DMS53 treated with DMSO at 0.1 percent for 48 hours (cell line): ENCODE measurements around the gene PAX4.
A peak's percentile ranks its signal among the peaks of the same experiment; 100 is the strongest.
"Not testable (repeated sequence)": the region's sequence is repeated elsewhere in the genome, so short reads cannot be mapped to it uniquely, and the experiment has no call there.

Experiments used
- DNase-seq: peaks from one replicate; lab custom pipeline; 2025; ENCODE audit not compliant: unreplicated experiment; lab: John Stamatoyannopoulos, UW

Gene PAX4

DNA sequence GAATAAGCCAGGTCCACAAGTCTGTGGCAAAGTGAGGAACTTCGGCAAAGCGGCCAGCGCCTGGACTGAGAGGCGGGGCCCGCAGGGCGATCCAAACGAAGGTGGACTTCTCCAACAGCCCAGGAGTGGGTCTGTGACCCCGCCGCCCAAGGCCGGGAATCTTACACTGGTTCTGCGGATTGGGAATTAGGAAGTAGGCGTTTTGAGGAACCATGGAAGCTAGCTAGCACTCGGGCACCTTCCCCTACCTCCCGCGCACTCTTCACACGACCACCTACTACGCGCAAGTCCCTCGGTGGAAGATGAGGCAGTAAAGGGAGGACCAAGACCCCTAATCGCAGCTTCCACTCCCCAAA is 30.3 kb downstream of the PAX4 start:
- no peak for DNase-seq

DNA sequence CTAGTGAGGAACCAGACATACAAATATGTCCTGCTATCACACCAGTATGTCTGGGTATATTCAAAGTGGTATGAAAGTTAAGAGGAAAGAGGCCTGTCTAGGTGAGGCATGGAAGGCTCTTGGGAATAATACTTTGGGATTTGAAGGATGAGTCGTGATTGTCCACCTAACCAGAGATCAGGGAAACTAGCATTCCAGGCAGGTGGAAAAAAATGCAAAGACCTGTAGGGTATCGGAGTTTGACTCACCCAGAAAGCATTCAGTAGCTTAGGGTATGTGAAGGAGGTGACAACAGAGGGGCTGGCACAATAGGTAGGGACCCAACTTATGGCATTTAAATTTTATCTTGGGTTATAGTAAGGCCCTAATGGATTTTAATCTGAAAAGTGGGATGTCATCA is 31.6 kb downstream of the PAX4 start:
- DNase-seq = no peak

DNA sequence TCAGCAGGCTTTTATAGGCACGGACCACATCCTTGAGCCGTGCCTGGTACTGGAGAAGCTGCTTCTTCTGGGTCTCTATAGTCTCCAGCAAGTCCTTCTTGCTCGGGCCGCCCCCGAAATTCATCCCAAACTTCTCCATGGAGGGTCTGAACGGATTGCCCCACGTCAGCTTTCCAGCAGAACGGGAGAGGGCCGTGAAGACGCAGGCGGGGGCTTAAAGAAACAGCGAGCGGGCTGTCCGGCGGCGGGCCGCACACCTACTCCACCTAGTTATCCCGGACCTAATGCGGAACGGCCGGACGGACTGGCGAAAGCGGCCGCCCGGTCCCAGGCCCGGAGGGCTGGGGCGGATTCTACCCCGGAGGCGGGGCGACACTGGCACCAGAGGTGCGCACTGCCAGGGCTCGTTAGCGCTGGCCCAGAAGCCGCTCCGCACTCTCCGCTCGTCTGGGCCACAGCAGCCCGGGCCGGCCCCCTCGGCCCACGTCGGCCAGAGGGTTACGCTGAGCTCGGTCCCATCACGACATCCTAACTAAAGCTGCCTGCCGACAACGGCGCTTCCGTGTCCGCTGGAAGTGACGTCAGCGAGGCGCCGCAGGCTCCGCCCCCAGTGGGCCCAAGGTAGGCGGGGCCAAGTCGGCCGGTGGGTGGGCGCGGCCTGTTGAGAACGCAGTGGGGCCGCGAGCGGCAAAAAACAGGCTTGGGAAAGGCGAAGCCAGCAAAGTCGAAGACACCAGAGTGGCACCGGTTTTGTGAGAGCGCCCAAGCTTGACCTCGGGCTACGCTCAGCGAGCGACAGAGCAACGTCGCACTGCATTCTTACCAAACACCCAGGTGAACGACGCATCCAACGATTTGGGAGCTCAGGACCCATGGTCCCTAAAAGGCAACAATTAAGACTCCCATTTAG is 32.6 kb downstream of the PAX4 start, which contains the start of gene GCC1:
Gene GCC1 (minus strand): TSS at position 553 of the 910 bp plus-strand sequence. CDS start 414 bp downstream, at position 139.
- DNase-seq = peak; percentile 78

DNA sequence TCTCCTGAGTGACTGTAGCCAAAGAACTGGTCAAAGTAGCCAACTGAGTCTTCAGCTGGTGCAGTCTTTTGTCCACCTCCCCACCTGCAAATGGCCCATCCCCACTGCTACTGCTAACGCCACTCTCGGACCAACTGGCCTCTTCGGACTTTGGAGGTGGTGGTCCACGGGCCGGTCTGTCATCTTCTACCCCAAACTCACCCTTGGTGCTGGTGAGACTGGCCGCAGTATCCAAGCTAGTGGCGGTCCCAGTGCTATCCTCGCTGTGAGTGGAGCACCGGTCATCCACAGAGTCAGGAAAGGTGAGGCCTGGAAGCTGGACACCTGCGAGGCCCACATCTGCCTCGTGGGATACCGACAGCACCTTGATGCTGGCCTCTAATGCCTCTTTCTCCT is 33.3 kb downstream of the PAX4 start:
- DNase-seq = no peak

DNA sequence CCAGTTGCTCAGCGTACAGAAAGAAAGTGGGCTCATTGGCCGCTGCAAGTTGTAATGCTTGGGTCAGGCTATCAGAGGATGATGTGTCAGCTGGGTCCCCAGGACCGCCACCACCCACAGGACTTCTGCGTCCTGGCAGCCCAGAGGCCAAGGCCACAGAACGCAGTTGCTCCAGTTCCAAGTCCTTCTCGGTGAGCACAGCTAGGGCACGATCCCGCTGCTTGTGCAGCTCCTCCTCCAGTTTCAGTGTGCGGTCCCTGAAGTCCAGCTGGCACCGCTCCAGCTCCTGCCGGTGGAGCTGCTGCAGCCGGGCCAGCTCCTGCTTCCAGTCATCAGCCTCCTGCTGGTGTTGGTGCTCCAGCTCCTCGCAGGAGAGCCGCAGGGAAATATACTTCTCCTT is 35.6 kb downstream of the PAX4 start:
- DNase-seq = no peak

DNA sequence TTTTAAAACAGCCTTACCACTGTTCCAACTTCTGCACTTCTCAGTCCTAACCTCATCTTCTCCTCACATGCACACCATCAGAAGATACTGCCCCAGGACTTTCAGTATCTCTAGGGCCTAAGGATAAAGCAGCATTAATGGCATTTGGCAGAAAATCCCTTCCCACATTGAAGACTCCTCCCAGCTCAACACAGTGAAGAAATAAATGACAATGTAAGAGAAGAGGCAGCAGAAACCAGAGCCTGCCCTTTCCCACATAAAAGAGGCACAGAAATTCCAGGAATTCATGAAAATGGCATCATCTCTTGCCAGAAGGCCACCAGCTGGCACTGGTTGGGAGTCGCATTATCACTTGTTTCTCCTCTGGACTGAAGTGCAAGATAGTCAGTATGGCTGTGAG is 36.2 kb downstream of the PAX4 start:
- DNase-seq = no peak

DNA sequence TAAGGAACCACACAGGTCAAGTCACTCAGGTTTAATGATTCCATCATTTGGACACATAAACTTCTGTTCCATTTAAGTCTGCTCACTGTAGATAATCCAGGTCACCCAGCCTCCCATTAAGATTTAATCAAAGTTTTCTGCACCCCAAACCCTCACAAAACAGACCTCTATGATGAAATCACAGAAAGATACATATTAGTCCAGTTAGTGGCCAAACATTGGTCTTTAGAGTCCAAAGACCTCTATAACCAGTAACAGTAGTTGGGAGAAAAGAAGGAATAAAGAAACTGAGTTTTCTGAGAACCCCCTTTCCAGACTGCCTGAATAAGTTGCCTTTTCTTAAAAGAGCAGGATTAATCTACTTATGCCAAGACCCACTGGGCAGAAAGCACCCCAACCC is 37.3 kb downstream of the PAX4 start:
- DNase-seq = no peak

DNA sequence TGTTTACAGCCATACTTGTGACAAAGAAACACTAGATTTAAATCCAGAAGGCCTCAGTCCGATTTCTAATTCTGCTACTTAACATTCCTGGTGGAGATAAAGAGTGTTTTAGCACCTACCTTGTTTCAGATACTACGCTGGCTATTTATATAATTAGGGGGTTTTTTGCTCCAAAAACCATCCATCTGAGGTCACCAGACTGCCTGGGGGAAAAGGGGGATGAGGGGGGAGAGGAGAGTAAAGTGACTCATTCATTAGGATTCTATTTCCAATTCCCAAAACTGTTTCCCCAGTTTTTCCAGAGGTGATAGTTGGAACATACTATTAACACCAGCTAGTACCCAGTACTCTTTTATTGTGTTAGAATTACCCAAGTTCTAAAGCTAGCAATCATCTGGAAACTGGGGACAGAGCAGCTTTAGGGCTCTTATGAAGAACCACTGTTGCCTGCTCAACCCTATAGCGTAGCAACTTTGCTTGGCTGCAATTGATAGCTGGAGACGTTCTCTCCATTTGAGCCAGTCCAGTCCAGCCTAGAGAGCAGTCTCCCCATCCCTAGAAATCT is 39.1 kb downstream of the PAX4 start:
- no peak for DNase-seq

DNA sequence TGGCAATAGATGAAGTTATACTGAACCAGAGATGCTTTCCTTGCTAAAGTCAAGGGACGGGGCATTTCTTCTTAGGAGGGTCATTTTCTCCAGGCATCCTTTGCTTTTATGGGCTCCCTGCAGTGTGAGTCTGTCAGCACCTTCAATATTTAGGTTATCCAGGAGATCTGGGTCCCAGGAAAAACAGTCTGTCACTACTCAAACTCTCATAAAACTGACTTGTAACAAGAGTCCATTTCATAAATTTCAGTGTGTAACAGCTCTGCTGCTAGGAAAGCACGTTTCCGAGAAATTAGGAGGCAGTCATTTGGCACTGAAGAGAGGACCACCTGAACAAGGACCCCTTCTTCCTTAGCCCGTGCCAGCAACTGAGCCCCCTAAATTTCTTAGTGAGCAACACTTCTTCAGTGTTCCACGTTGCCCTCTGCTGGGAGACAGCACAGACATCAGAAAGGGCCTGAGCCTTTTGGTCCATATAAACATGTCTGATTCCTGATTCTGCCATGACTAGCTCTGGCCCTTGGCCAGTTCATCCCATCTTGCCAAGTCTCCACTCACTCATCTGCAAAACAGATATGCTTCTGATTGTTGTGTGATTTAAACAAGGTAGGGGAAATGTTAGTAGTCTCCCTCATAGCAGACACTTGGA is 39.8 kb downstream of the PAX4 start:
- no peak for DNase-seq

DNA sequence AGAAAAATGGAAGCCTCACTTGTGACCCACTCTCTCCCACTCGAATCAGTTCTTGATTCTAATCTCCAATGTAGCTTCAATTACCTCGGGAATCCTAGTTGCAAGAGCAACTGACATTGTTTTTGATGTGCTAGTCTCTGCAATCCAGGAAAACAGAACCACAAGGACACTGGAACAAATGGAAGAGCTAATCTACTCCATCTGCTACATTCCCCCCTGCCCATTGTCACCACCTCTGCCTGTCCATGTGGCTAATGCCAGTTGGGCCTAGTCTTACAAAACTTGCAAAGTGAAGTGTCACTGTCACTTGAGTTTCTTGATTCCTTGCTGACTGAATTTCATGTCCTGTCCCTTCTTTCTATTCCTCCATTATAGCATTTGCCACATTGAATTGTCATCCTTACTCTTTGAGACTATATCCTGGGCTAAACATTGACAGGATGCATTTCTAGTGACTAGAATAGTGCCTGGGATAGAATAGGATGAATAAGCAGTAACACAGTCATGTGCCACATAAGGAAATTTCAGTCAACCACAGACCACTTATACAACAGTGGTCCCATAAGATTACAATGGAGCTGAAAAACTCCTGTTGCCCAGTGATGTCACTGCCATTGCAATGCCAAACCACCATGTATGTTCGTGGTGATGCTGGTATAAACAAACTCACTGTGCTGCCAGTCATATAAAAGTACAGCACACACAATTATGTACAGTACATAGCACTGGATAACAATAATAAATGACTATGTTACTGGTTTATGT is 46.0 kb downstream of the PAX4 start:
- DNase-seq = no peak

DNA sequence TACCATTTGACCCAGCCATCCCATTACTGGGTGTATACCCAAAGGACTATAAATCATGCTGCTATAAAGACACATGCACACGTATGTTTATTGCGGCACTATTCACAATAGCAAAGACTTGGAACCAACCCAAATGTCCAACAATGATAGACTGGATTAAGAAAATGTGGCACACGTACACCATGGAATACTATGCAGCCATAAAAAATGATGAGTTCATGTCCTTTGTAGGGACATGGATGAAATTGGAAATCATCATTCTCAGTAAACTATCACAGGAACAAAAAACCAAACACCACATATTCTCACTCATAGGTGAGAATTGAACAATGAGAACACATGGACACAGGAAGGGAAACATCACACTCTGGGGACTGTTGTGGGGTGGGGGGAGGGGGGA is 49.9 kb downstream of the PAX4 start:
- DNase-seq = not testable (repeated sequence)

DNA sequence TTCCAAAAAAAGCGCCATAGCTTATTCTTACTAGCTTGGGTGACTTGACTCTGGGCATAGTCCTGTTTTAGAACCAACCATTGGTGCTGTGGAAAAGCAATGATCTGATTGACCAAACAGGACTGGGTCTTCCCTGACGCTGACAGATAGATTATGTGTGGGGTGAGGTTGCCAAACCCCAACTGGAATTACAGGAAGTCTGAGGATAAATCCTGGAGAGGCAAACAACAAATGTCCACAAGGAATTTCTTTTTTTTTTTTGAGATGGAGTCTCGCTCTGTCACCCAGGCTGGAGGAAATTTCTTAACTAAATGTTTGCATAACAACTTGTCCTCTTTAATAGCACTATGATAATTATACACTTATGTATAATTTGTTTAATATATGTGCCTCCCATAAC is 51.7 kb downstream of the PAX4 start:
- no peak for DNase-seq
